GM23338 (cell line): ENCODE data around the gene NLK. TPM values are rescaled to one million over a fixed set of nuclear protein-coding genes. Genes with fewer than 3 reads are reported as not detected.

Source experiments
- ATAC-seq: fragments of 200-7000 bp; cut with Tn5 transposase; 3 replicates; pipeline ENCODE4 v1.9.1; 2020
- DNase-seq: peaks from one replicate; pipeline ENCODE4 v3.0.0-alpha.2; 2015; ENCODE audit warnings: low spot score
- H2AFZ ChIP-seq: fragments of 200-600 bp; sonication (generic); 2 replicates; pipeline ENCODE4 v1.8.0; 2016; ENCODE audit warnings: antibody characterized with exemption, mild to moderate bottlenecking, moderate library complexity
- H3F3A ChIP-seq: fragments of 200-600 bp; sonication (generic); replicated peaks from 2 replicates; pipeline ENCODE4 v1.8.0; 2017; ENCODE audit warnings: antibody characterized with exemption, mixed run types, low read depth
- H3K27ac ChIP-seq: fragments of 200-600 bp; sonication (generic); 2 replicates; pipeline ENCODE4 v1.6.1; 2016; ENCODE audit warnings: low read depth
- H3K27me3 ChIP-seq: fragments of 200-600 bp; sonication (generic); 2 replicates; pipeline ENCODE4 v1.8.0; 2016; ENCODE audit warnings: mild to moderate bottlenecking, mixed run types, moderate library complexity; ENCODE audit not compliant: insufficient read depth
- H3K36me3 ChIP-seq: fragments of 200-600 bp; sonication (generic); 2 replicates; pipeline ENCODE4 v1.8.0; 2016; ENCODE audit warnings: mild to moderate bottlenecking; ENCODE audit not compliant: insufficient read depth
- H3K4me1 ChIP-seq: fragments of 200-600 bp; sonication (generic); 2 replicates; pipeline ENCODE4 v1.8.0; 2016; ENCODE audit warnings: mild to moderate bottlenecking, moderate library complexity; ENCODE audit not compliant: insufficient read depth
- H3K4me2 ChIP-seq: fragments of 200-600 bp; sonication (generic); 2 replicates; pipeline ENCODE4 v1.7.1; 2017; ENCODE audit warnings: mixed run types
- H3K4me3 ChIP-seq: fragments of 200-600 bp; sonication (generic); 2 replicates; pipeline ENCODE4 v1.6.1; 2016; ENCODE audit warnings: mixed run types
- H3K79me2 ChIP-seq: fragments of 200-600 bp; sonication (generic); replicated peaks from 2 replicates; pipeline ENCODE4 v1.8.0; 2017; ENCODE audit warnings: mild to moderate bottlenecking; ENCODE audit not compliant: insufficient read depth
- H3K9me2 ChIP-seq: fragments of 200-600 bp; sonication (generic); 2 replicates; pipeline ENCODE4 v1.8.0; 2017; ENCODE audit not compliant: insufficient read depth
- H4K20me1 ChIP-seq: fragments of 200-600 bp; sonication (generic); replicated peaks from 2 replicates; pipeline ENCODE4 v1.8.0; 2017; ENCODE audit warnings: mild to moderate bottlenecking; ENCODE audit not compliant: insufficient read depth
- H3K27ac Mint-ChIP-seq: 2 replicates; pipeline ENCODE4 v1.8.0; 2020; ENCODE audit warnings: inconsistent platforms, mild to moderate bottlenecking, moderate library complexity, mixed read lengths
- H3K27me3 Mint-ChIP-seq: 3 replicates; pipeline ENCODE4 v1.8.0; 2022; ENCODE audit warnings: low read depth, mild to moderate bottlenecking, moderate library complexity, mixed read lengths, inconsistent platforms; ENCODE audit not compliant: insufficient read depth, poor library complexity
- H3K36me3 Mint-ChIP-seq: 3 replicates; pipeline ENCODE4 v1.8.0; 2021; ENCODE audit warnings: low read depth, mild to moderate bottlenecking, inconsistent platforms, moderate library complexity, mixed read lengths
- H3K4me1 Mint-ChIP-seq: 3 replicates; pipeline ENCODE4 v1.8.0; 2020; ENCODE audit warnings: mild to moderate bottlenecking, inconsistent platforms, mixed read lengths
- H3K4me3 Mint-ChIP-seq: 3 replicates; pipeline ENCODE4 v1.8.0; 2021; ENCODE audit warnings: moderate library complexity, mild to moderate bottlenecking, inconsistent platforms, mixed read lengths
- H3K9me3 Mint-ChIP-seq: 3 replicates; pipeline ENCODE4 v1.8.0; 2020; ENCODE audit warnings: moderate library complexity, mild to moderate bottlenecking, inconsistent platforms, mixed read lengths
- CREB1 ChIP-seq: fragments of 250-450 bp; sonication (Bioruptor Pico); IDR thresholded peaks from 2 replicates; pipeline ENCODE4 v1.5.0; 2020; ENCODE audit warnings: low read depth, mild to moderate bottlenecking, moderate library complexity
- CTCF ChIP-seq, 2 experiments: fragments of 200-600 bp in 1 of 2; sonication (generic) in 1 of 2; conservative IDR thresholded peaks; 2 replicates each; pipeline versions ENCODE4 v1.5.1 to v1.6.1; 2016 to 2017; ENCODE audit warnings: antibody characterized with exemption in 2 of 2, low read depth in 2 of 2, mild to moderate bottlenecking in 2 of 2, moderate library complexity in 1 of 2
- ETS1 ChIP-seq: IDR thresholded peaks from 2 replicates; pipeline ENCODE4 v1.6.1; 2016; ENCODE audit warnings: antibody characterized with exemption
- EZH2 ChIP-seq: fragments of 200-600 bp; sonication (generic); IDR thresholded peaks from one replicate; pipeline ENCODE4 v1.8.0; 2017; ENCODE audit warnings: antibody characterized with exemption, mild to moderate bottlenecking, low read depth; ENCODE audit not compliant: unreplicated experiment
- EZH2phosphoT487 ChIP-seq: fragments of 200-600 bp; sonication (generic); IDR thresholded peaks from one replicate; pipeline ENCODE4 v1.8.1; 2018; ENCODE audit warnings: antibody characterized with exemption; ENCODE audit not compliant: unreplicated experiment
- JUNB ChIP-seq: IDR thresholded peaks from one replicate; pipeline ENCODE4 v1.6.1; 2016; ENCODE audit warnings: antibody characterized with exemption; ENCODE audit not compliant: unreplicated experiment
- NANOG ChIP-seq: IDR thresholded peaks from 2 replicates; pipeline ENCODE4 v1.6.1; 2016; ENCODE audit warnings: antibody characterized with exemption, borderline replicate concordance
- STAT1 ChIP-seq: IDR thresholded peaks from one replicate; pipeline ENCODE4 v1.6.1; 2016; ENCODE audit warnings: antibody characterized with exemption; ENCODE audit not compliant: unreplicated experiment
- ZNF114 ChIP-seq: fragments of 250-450 bp; sonication (Bioruptor Pico); IDR thresholded peaks from 2 replicates; pipeline ENCODE4 v1.5.0; 2020; ENCODE audit warnings: mild to moderate bottlenecking, moderate library complexity
- ZNF331 ChIP-seq: fragments of 250-450 bp; sonication (Bioruptor Pico); IDR thresholded peaks from 2 replicates; pipeline ENCODE4 v1.5.0; 2020; ENCODE audit warnings: low read depth, mild to moderate bottlenecking, moderate library complexity
- polyA plus RNA-seq: library from polyadenylated mRNA; unstranded; fragments of >200 nt; fragmentation: Nextera tagmentation; extraction: Ambion mirVana; gene quantifications from 2 replicates; pipeline ENCODE4 v1.2.1, GENCODE V29; 2016
- total RNA-seq: library from RNA; depleted of rRNA; stranded (reverse); fragments of >200 nt; shearing (Covaris generic); gene quantifications from 2 replicates; pipeline ENCODE4 v1.2.3, GENCODE V29; 2014
- TF ChIP-seq, protein P1 (sequence below): IDR thresholded peaks from one replicate; pipeline ENCODE4 v1.6.1; 2018; ENCODE audit warnings: antibody characterized with exemption; ENCODE audit not compliant: unreplicated experiment

Gene NLK
- total and polyA plus RNA-seq, 2 experiments from 2014 or later: 34.7 to 78.5 TPM

GRCh38 chr17:28087743-28088142, 45.3 kb downstream of the NLK start (continued):
- no peak for TF ChIP-seq CTCF (conservative IDR thresholded peaks at IDR 0.05; ENCODE audit: low read depth in 2 of 2)
- TF ChIP-seq EZH2phosphoT487: no peak

DNA sequence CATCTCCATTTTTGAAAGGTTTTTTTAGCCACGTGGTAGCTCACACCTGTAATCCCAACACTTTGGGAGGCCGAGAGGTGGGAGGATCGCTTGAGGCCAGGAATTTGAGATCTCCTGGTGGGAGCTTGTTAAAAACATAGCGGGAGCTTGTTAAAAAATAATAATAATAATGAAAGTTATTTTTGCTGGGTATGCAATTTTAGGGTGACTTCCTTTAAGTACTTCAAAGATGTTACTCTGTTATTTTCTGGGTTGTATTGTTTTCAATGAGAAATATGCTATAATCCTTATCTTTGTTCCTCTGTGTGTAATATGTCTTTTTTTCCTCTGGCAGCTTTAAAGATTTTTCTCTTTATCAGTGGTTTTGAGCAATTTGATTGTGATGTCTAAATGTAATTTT, 48.1 kb downstream of the NLK start:
- peaks cover 27% of the 10 kb centered on the region for H3K36me3 Mint-ChIP-seq
- H3F3A ChIP-seq: no peaks in the 10 kb centered on the region
- H4K20me1 ChIP-seq: no peaks in the 10 kb centered on the region
- H3K4me1 Mint-ChIP-seq: peaks cover 50% of the 10 kb centered on the region
- no peaks in the 10 kb centered on the region for H3K9me2 ChIP-seq
- H3K27me3 Mint-ChIP-seq: peaks cover 5% of the 10 kb centered on the region
- peak; percentile 32 for DNase-seq
- H3K4me3 ChIP-seq: no peak overlapping the region
- H3K27ac Mint-ChIP-seq: no peak overlapping the region
- H3K27ac ChIP-seq: no peak overlapping the region
- no peak overlapping the region for H3K4me3 Mint-ChIP-seq
- H3K9me3 Mint-ChIP-seq: peaks cover 25% of the 10 kb centered on the region
- peaks cover 99% of the 10 kb centered on the region for H3K79me2 ChIP-seq
- H3K4me2 ChIP-seq: no peak overlapping the region
- peaks cover 44% of the 10 kb centered on the region for H3K4me1 ChIP-seq
- no peaks in the 10 kb centered on the region for H3K36me3 ChIP-seq
- no peak overlapping the region for H2AFZ ChIP-seq
- no peak for ATAC-seq
- no peaks in the 10 kb centered on the region for H3K27me3 ChIP-seq
- TF ChIP-seq CTCF (conservative IDR thresholded peaks at IDR 0.05; ENCODE audit: low read depth in 2 of 2) (no peak), ZNF114 (CRISPR knock-in tag) (no peak), STAT1 (no peak), ZNF331 (CRISPR knock-in tag) (no peak), JUNB (no peak), EZH2 (no peak), CREB1 (CRISPR knock-in tag) (no peak), NANOG (no peak), ETS1 (no peak)
- TF ChIP-seq, protein P1, sequence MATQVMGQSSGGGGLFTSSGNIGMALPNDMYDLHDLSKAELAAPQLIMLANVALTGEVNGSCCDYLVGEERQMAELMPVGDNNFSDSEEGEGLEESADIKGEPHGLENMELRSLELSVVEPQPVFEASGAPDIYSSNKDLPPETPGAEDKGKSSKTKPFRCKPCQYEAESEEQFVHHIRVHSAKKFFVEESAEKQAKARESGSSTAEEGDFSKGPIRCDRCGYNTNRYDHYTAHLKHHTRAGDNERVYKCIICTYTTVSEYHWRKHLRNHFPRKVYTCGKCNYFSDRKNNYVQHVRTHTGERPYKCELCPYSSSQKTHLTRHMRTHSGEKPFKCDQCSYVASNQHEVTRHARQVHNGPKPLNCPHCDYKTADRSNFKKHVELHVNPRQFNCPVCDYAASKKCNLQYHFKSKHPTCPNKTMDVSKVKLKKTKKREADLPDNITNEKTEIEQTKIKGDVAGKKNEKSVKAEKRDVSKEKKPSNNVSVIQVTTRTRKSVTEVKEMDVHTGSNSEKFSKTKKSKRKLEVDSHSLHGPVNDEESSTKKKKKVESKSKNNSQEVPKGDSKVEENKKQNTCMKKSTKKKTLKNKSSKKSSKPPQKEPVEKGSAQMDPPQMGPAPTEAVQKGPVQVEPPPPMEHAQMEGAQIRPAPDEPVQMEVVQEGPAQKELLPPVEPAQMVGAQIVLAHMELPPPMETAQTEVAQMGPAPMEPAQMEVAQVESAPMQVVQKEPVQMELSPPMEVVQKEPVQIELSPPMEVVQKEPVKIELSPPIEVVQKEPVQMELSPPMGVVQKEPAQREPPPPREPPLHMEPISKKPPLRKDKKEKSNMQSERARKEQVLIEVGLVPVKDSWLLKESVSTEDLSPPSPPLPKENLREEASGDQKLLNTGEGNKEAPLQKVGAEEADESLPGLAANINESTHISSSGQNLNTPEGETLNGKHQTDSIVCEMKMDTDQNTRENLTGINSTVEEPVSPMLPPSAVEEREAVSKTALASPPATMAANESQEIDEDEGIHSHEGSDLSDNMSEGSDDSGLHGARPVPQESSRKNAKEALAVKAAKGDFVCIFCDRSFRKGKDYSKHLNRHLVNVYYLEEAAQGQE: no peak
